Activated B cell treated with CpG ODN at 0.5 μM for 24 hours (primary cell): Measurements from ENCODE around the gene OLFML3. TPM values are rescaled to one million over a fixed set of nuclear protein-coding genes. Genes with fewer than 3 reads are reported as not detected.

ENCODE experiments used
- ATAC-seq: fragments of 200-7000 bp; cut with Tn5 transposase; one replicate; pipeline ENCODE4 v1.10.0; 2021; ENCODE audit warnings: low read depth, mild to moderate bottlenecking, moderate library complexity
- CTCF ChIA-PET: fragments of 350-600 bp; sonication (Branson Sonifier 250); formaldehyde crosslinking; loops from one replicate; lab custom pipeline; 2021; ENCODE audit warnings: antibody characterized with exemption; lab: Charles Lee
- POLR2A ChIA-PET: fragments of 350-600 bp; sonication (Branson Sonifier 250); formaldehyde crosslinking; loops from one replicate; lab custom pipeline; 2021; ENCODE audit warnings: antibody characterized with exemption; lab: Charles Lee
- DNase-seq: peaks from one replicate; pipeline ENCODE4 v3.0.0; 2022
- H3K27ac Mint-ChIP-seq: one replicate; pipeline ENCODE4 v1.8.0; 2020; ENCODE audit warnings: mixed read lengths
- H3K27me3 Mint-ChIP-seq: one replicate; pipeline ENCODE4 v1.8.0; 2021; ENCODE audit warnings: mixed read lengths
- H3K36me3 Mint-ChIP-seq: one replicate; pipeline ENCODE4 v1.8.0; 2021; ENCODE audit warnings: low read depth, mixed read lengths
- H3K4me1 Mint-ChIP-seq: one replicate; pipeline ENCODE4 v1.8.0; 2021; ENCODE audit warnings: mixed read lengths
- H3K4me3 Mint-ChIP-seq: one replicate; pipeline ENCODE4 v1.8.0; 2020; ENCODE audit warnings: mild to moderate bottlenecking, mixed read lengths
- H3K9me3 Mint-ChIP-seq: one replicate; pipeline ENCODE4 v1.8.0; 2020; ENCODE audit warnings: mixed read lengths
- intact Hi-C: fragments of 100-400 bp; cut with micrococcal nuclease; formaldehyde crosslinking; loops from one replicate; pipeline ENCODE4 v1.15.1; 2024
- total RNA-seq: library from RNA; stranded (reverse); gene quantifications from 2 replicates; pipeline ENCODE4 v1.2.3, GENCODE V29; 2022
- TF ChIP-seq, protein P1 (sequence below): fragments of 200-600 bp; IDR thresholded peaks from one replicate; pipeline ENCODE4 v1.8.0; 2022; ENCODE audit warnings: antibody characterized with exemption, mild to moderate bottlenecking

Gene OLFML3
- total RNA-seq, 1 donor from 2014 or later, result 0.29 TPM

DNA sequence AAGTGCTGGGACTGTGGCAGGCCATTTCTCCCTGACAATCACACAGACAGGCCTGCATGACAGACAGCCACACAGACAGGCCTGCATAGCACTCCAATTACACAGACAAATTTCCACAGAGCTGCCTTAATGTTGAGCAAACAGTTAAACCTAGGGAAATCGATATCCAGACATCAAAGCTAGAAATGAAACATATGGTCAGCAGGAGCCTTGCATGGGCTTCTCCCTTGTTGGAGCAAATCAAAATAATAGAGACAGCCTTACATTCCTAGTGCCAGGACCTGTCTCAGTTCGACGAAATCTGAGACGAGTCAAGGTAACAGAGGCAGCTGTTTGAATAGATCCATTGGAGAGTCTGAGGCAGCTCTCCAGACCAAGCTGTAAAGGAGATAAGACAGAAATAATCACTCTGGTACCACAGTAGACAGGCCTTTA, 42.4 kb downstream of the OLFML3 start:
- no peaks in the 10 kb centered on the region for H3K36me3 Mint-ChIP-seq
- TF ChIP-seq, protein P1, sequence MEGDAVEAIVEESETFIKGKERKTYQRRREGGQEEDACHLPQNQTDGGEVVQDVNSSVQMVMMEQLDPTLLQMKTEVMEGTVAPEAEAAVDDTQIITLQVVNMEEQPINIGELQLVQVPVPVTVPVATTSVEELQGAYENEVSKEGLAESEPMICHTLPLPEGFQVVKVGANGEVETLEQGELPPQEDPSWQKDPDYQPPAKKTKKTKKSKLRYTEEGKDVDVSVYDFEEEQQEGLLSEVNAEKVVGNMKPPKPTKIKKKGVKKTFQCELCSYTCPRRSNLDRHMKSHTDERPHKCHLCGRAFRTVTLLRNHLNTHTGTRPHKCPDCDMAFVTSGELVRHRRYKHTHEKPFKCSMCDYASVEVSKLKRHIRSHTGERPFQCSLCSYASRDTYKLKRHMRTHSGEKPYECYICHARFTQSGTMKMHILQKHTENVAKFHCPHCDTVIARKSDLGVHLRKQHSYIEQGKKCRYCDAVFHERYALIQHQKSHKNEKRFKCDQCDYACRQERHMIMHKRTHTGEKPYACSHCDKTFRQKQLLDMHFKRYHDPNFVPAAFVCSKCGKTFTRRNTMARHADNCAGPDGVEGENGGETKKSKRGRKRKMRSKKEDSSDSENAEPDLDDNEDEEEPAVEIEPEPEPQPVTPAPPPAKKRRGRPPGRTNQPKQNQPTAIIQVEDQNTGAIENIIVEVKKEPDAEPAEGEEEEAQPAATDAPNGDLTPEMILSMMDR, result no peak

DNA sequence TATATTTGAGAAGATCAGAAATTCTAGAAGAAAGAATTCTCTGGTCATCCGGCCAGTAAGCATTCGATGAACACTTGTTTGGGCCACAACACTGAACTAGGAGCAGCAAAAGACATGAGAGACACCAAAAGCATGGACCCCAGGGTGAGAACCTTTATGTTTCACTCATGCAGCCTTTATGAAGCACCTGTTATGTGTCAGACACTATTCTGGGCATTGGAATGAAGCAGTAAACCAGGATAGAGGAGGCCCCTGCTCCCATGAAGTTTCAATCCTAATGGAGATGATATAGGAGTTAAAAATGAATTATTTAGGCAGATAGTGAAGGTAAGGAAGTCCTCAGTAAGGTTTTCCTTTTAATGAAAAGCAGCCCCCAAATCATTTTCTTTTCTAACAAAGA, 43.6 kb downstream of the OLFML3 start:
- Mint-ChIP-seq H3K4me1 (no peaks in the 10 kb centered on the region), H3K36me3 (no peaks in the 10 kb centered on the region), H3K4me3 (no peak overlapping the region), H3K27ac (no peak overlapping the region), H3K27me3 (peaks cover 3% of the 10 kb centered on the region), H3K9me3 (peaks cover 3% of the 10 kb centered on the region)
- ChIA-PET CTCF (no interaction called here), POLR2A (no interaction called here)
- intact Hi-C loops, result no loop called here
- ATAC-seq, result no peak
- no peak for DNase-seq
- TF ChIP-seq, protein P1, result no peak

More for the DNA sequence above, 42.4 kb downstream of the OLFML3 start:
- ATAC-seq (no peak), DNase-seq (no peak)
- Mint-ChIP-seq H3K27ac (no peak overlapping the region), H3K4me3 (no peak overlapping the region), H3K9me3 (peaks cover 3% of the 10 kb centered on the region), H3K4me1 (no peaks in the 10 kb centered on the region), H3K27me3 (no peaks in the 10 kb centered on the region)
- CTCF ChIA-PET, result no interaction called here
- intact Hi-C loops, result no loop called here
- POLR2A ChIA-PET, result no interaction called here

DNA sequence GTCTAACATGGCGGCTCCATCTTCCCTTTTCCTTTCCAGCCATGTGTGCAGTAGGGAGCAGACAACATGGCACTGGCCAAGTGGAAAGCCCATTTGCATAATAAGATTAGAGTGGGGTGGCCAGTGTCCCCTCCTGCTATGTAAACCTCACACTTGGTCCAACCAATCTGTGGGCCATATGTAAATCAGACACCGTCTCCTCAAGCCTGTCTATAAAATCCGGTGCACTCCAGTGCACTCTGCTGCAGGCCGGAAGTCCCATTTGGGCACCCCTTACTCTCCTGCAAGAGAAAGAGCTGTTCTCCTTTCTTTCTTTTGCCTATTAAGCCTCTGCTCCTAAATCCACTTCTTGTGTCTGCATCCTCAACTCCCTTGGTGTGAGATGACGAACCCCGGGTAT, 44.1 kb downstream of the OLFML3 start:
- peaks cover 3% of the 10 kb centered on the region for H3K9me3 Mint-ChIP-seq
- intact Hi-C loops, result no loop called here
- ChIA-PET POLR2A (no interaction called here), CTCF (no interaction called here)
- no peak overlapping the region for H3K4me3 Mint-ChIP-seq
- no peaks in the 10 kb centered on the region for H3K36me3 Mint-ChIP-seq
- no peaks in the 10 kb centered on the region for H3K4me1 Mint-ChIP-seq
- H3K27ac Mint-ChIP-seq, result no peak overlapping the region
- ATAC-seq (no peak), DNase-seq (no peak)
- TF ChIP-seq, protein P1, result no peak
- H3K27me3 Mint-ChIP-seq, result peaks cover 3% of the 10 kb centered on the region

DNA sequence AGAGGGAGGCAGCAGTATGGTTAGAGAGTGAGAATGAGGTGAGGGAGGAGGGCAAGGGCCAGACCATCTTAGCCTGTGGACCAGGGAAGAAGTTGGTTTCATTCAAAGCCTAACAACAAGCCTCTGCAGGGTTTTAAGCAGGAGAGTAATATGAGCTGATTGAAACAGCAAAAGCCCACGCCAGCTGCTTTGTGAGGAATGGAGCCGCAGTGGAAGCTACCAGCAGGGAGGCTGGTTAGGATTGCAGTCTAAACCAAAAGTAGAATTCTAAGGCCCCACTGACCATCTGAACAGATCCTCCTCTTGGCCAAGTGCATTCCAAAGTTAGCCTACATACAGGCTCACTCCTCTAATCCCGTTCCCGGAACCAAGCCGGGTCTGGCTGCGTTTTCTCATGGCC, 44.8 kb downstream of the OLFML3 start:
- no peaks in the 10 kb centered on the region for H3K36me3 Mint-ChIP-seq
- no peaks in the 10 kb centered on the region for H3K4me1 Mint-ChIP-seq
- H3K4me3 Mint-ChIP-seq, result no peak overlapping the region
- intact Hi-C loops, result no loop called here
- ATAC-seq (no peak), DNase-seq (no peak)
- TF ChIP-seq, protein P1, result no peak
- ChIA-PET CTCF (no interaction called here), POLR2A (no interaction called here)
- no peak overlapping the region for H3K27ac Mint-ChIP-seq
- H3K27me3 Mint-ChIP-seq, result peaks cover 3% of the 10 kb centered on the region
- peaks cover 3% of the 10 kb centered on the region for H3K9me3 Mint-ChIP-seq

DNA sequence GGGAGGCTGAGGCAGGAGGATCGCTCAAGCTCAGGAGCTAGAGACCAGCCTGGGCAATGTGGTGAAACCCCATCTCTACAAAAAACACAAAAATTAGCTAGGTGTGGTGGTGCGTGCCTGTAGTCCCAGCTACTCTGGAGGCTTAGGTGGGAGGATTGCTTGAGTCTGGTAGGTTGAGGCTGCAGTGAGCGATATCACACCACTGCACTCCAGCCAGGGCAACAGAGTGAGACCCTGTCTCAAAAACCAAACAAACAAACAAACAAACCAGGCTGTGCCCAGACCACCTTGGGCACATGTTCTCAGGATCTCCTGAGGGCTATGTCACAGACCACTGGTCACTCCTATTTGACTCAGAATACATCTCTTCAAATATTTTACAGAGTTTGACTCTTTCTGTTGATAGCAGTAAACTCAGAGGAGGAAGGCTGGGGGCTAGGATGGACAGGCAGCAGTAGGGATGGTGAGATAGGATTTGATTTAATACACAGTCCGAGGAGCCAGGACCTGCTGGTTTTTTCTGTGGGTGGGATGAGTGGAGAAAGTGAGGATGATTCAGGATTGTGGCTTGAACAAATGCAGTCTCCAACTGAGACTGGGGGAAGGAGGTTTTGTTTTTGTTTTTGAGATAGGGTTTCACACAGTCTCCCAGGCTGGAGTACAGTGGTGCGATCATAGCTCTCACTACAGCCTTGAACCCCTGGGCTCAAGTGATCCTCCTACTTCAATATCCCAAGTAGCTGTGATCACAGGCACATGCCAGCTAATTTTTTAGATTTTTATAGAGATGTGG, 46.5 kb downstream of the OLFML3 start:
- peaks cover 3% of the 10 kb centered on the region for H3K27me3 Mint-ChIP-seq
- no peaks in the 10 kb centered on the region for H3K36me3 Mint-ChIP-seq
- CTCF ChIA-PET, result no interaction called here
- ATAC-seq (no peak), DNase-seq (no peak)
- H3K27ac Mint-ChIP-seq, result no peak overlapping the region
- POLR2A ChIA-PET, result no interaction called here
- intact Hi-C loops, result no loop called here
- H3K4me3 Mint-ChIP-seq, result no peak overlapping the region
- TF ChIP-seq, protein P1, result no peak
- no peaks in the 10 kb centered on the region for H3K4me1 Mint-ChIP-seq
- no peaks in the 10 kb centered on the region for H3K9me3 Mint-ChIP-seq
